Ammon's horn (tissue), 1 donor: ENCODE results near the gene FAM234A.

Experiments
- DNase-seq: peaks from one replicate; pipeline ENCODE4 v3.0.0-alpha.2; 2016; ENCODE audit warnings: low spot score

The FAM234A gene

GRCh38 chr16:281660-282255, 47.1 kb downstream of the FAM234A start:
- DNase-seq, result no peak

GRCh38 chr16:282491-282890, 47.9 kb downstream of the FAM234A start:
- no peak for DNase-seq

DNA sequence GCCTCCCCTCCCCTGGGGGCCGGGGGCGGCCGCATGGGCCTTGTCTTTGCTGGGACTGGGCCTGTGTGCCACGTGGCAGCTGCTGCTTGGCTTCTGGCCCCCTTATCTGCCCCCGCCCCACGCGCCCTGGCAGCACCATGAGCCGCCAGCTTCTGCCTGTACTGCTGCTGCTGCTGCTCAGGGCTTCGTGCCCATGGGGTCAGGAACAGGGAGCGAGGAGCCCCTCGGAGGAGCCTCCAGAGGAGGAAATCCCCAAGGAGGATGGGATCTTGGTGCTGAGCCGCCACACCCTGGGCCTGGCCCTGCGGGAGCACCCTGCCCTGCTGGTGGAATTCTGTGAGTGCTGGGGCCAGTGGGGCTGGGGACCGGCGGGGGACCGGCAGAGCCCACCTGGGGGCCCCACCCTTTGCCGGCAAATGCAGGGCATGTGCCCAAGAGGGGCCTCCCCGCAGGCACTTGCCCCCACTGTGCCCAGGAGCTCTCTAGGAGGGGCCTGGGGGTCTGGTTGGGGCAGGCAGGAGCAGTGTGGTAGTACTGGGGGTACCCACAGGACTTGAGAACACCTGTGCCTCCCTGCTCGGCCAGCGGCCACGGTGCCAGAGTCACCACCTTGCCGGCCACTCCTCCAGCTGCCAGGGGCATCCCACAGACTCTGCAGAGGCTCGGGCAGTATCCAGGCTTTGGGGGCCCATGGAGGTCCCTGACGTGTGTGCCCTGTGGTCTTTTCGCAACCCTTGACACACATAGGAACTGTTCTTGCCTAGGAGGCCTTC, 48.6 kb downstream of the FAM234A start, which contains the start of gene PDIA2:
PDIA2 (plus strand) TSS at position 132 of the 773 bp plus-strand sequence; CDS start at position 138, 6 bp downstream.
- DNase-seq, result peak; percentile 55

GRCh38 chr16:284204-285120, 49.8 kb downstream of the FAM234A start:
- no peak for DNase-seq

DNA sequence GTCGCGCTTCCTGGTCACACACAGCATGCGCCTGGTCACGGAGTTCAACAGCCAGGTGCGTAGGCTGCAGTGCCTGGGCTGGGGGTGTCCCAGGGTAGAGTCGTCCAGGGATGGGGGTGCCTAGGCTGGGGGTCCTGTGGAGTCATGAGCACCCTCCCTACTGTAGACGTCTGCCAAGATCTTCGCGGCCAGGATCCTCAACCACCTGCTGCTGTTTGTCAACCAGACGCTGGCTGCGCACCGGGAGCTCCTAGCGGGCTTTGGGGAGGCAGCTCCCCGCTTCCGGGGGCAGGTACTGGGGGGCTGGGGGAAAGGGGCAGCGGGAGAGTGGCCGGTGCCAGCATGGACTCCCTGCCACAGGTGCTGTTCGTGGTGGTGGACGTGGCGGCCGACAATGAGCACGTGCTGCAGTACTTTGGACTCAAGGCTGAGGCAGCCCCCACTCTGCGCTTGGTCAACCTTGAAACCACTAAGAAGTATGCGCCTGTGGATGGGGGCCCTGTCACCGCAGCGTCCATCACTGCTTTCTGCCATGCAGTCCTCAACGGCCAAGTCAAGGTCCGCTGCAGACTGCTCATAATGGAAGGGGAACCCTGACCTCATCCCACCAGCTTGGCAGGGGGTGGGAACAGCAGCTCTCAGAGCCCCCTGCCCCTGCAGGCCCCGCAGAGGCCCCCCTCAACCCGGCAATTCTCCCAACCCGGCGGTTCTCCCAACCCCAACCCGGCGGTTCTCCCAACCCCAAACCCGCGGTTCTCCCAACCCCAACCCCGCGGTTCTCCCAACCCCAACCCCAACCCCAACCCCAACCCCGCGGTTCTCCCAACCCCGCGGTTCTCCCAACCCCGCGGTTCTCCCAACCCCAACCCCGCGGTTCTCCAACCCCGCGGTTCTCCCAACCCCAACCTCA, 50.8 kb downstream of the FAM234A start:
- no peak for DNase-seq

DNA sequence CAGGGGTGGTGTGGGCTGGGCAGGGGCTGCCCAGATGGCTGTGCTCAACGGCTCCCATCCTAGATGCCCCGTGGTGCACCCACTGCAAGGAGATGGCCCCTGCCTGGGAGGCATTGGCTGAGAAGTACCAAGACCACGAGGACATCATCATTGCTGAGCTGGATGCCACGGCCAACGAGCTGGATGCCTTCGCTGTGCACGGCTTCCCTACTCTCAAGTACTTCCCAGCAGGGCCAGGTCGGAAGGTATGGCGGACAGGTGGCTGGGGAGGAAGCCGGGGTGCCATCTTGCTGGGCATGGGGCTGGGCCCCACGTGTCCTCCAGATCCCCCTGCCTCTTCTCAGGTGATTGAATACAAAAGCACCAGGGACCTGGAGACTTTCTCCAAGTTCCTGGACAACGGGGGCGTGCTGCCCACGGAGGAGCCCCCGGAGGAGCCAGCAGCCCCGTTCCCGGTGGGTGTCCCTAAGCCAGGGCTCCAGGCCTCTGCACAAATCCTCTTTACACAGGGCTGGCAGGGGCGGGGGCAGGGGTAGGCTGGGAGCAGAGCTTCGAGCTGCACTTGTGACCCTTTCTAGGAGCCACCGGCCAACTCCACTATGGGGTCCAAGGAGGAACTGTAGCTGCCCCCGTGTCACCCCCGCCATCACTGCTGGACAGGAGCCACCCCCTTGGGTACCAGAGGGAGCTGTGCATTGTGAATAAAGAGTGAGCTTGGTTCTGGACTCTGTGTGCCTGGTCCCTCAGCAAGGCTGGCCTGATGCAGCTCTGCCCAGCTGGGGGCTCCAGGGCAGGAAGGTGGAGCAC, 52.1 kb downstream of the FAM234A start:
- no peak for DNase-seq

GRCh38 chr16:287298-287811, 52.7 kb downstream of the FAM234A start:
- DNase-seq, result no peak

DNA sequence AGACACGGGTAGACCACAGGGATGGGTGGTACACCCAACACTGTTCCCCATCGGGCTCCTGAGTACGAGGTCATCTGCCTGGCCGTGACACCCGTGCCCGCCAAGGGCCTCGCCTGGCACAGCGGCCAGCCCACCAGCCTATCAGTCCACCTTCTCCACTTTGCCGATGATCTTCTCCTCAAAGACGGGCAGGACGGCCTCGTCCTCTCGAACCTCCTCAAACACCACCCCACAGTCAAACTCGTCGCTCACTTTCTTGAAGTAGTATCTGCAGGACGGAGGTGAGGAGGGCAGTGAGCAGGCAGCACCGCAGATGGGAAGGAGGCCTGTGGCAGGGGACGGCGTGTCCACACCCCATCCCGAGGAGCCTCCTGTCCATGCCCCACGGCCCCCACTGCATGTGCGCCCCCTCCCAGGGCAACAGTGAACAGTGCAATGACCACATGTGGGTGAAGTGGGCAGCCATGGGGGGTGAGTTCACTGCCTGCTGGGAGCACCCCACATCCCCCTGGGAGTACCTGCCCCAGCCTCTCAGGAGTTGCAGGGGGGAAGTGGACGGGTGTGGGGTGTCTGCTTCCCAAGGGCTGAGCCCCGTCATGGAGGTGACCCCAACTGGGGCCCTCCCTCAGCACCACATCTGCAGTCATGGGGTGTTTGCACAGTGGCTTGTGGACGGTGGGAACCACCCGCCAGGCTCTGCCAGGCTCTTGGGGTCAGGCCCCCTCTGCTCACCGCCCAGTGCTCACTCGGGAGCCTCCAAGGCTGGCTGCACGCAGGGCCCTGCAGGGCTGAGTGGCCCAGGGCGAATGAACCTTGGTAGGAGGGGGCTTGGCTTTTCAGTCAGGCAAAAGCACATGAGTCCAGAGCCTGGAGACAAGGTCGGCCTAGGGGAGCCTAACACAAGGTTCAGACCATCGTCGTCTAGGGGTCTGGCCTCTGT, 53.6 kb downstream of the FAM234A start:
- DNase-seq, result no peak

DNA sequence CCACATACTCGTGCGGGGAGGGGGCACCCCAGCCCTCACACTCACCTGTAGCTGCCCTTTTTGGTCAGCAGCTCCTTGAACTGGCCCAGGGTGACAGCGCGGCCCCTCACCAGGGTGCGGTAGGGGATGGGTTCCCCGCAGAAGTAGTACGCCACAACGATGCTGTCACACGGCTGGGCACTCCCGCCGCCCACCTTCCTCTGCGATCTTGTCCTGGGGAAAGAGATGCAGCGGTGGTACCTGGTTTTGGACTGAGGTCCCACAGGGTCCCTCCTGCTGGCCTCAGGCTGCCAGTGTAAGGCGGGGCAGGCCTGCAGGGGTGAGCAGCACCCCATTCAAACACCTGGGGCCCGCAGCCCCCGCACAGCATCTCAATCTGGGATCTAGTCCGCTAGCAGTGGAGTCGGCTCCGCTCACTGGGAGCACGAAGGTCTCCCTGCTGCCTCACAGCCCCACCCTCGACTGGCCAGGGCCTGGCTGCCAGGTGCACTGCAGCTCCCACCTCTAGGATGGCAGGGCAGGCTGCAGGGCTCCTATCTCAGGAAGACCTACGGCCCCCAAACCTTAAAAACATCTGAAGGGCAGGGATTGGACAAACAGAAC, 54.9 kb downstream of the FAM234A start:
- no peak for DNase-seq

- DNase-seq, result no peak
These were observed 55.5 kb downstream of the FAM234A start for GRCh38 chr16:290015-290680.

- no peak for DNase-seq
These were observed 56.2 kb downstream of the FAM234A start for GRCh38 chr16:290681-291405.

- no peak for DNase-seq
These were observed 56.9 kb downstream of the FAM234A start for GRCh38 chr16:291539-291938.

GRCh38 chr16:293043-293775, 58.6 kb downstream of the FAM234A start:
- DNase-seq, result no peak

- DNase-seq, result no peak
These were observed 61.7 kb downstream of the FAM234A start for GRCh38 chr16:296276-296675.

- DNase-seq, result no peak
These were observed 62.3 kb downstream of the FAM234A start for GRCh38 chr16:296806-297510.

GRCh38 chr16:297832-298231, 63.2 kb downstream of the FAM234A start:
- DNase-seq, result no peak
